Keratinocyte (primary cell): ENCODE data around the gene ARHGAP22. TPM values are rescaled to one million over a fixed set of nuclear protein-coding genes. Genes with fewer than 3 reads are reported as not detected.

Source experiments
- DNase-seq: peaks from one replicate; pipeline ENCODE4 v3.0.0-alpha.2; 2011; ENCODE audit warnings: low read depth, missing footprints, low spot score
- FAIRE-seq: peaks from 2 replicates; lab custom pipeline; 2011; peaks lifted over from hg19 to GRCh38; lab: Jason Lieb, UNC
- H2AFZ ChIP-seq: 2 replicates; pipeline ENCODE4 v1.6.0; 2012; ENCODE audit warnings: low read length, control low read depth, inconsistent platforms; ENCODE audit not compliant: control insufficient read depth
- H3K27ac ChIP-seq: 2 replicates; pipeline ENCODE4 v1.5.1; 2011; ENCODE audit warnings: low read length; ENCODE audit not compliant: control insufficient read depth, insufficient read depth
- H3K27me3 ChIP-seq: 3 replicates; pipeline ENCODE4 v1.6.0; 2011; ENCODE audit warnings: low read length; ENCODE audit not compliant: control insufficient read depth, insufficient read depth; ENCODE audit errors: extremely low read depth
- H3K36me3 ChIP-seq, 2 experiments: 2 replicates in 1 of 2; 3 replicates in 1 of 2; pipeline ENCODE4 v1.5.1; 2011; ENCODE audit warnings: low read length in 2 of 2, mild to moderate bottlenecking in 1 of 2; ENCODE audit not compliant: control insufficient read depth in 2 of 2, insufficient read depth in 2 of 2; ENCODE audit errors: extremely low read depth in 1 of 2
- H3K4me1 ChIP-seq: 3 replicates; pipeline ENCODE4 v1.5.1; 2011; ENCODE audit warnings: low read length; ENCODE audit not compliant: control insufficient read depth, insufficient read depth; ENCODE audit errors: extremely low read depth
- H3K4me2 ChIP-seq: 3 replicates; pipeline ENCODE4 v1.6.0; 2011; ENCODE audit warnings: low read depth, low read length; ENCODE audit not compliant: control insufficient read depth, insufficient read depth; ENCODE audit errors: extremely low read depth
- H3K4me3 ChIP-seq, 3 experiments: fragments of 200-600 bp in 1 of 3; sonication (generic) in 1 of 3; 2 replicates in 2 of 3; 3 replicates in 1 of 3; pipeline ENCODE4 v1.5.1; 2011 to 2016; ENCODE audit warnings: low read length in 3 of 3, mild to moderate bottlenecking in 3 of 3, control low read depth in 2 of 3, inconsistent platforms in 1 of 3, low read depth in 1 of 3, mixed read lengths in 1 of 3, mixed run types in 1 of 3, moderate library complexity in 1 of 3; ENCODE audit not compliant: control insufficient read depth in 2 of 3, insufficient read depth in 2 of 3; ENCODE audit errors: extremely low read depth in 1 of 3
- H3K79me2 ChIP-seq: 2 replicates; pipeline ENCODE4 v1.6.0; 2012; ENCODE audit warnings: low read length; ENCODE audit not compliant: control insufficient read depth, insufficient read depth
- H3K9ac ChIP-seq: 3 replicates; pipeline ENCODE4 v1.6.0; 2011; ENCODE audit warnings: low read length; ENCODE audit not compliant: control insufficient read depth, insufficient read depth; ENCODE audit errors: extremely low read depth
- H3K9me1 ChIP-seq: 3 replicates; pipeline ENCODE4 v1.6.0; 2011; ENCODE audit warnings: low read length; ENCODE audit not compliant: control insufficient read depth, insufficient read depth; ENCODE audit errors: extremely low read depth
- H3K9me3 ChIP-seq: 2 replicates; pipeline ENCODE4 v1.5.1; 2012; ENCODE audit warnings: low read depth, low read length; ENCODE audit not compliant: control insufficient read depth
- H4K20me1 ChIP-seq: 3 replicates; pipeline ENCODE4 v1.6.0; 2011; ENCODE audit warnings: low read length; ENCODE audit not compliant: control insufficient read depth, insufficient read depth; ENCODE audit errors: extremely low read depth
- CTCF ChIP-seq, 3 experiments: IDR thresholded peaks in 1 of 3; conservative IDR thresholded peaks in 1 of 3; optimal IDR thresholded peaks in 1 of 3; 2 replicates in 2 of 3; 3 replicates in 1 of 3; pipeline versions ENCODE3 to v1.5.1; 2011; ENCODE audit warnings: low read length in 3 of 3, mild to moderate bottlenecking in 3 of 3, moderate library complexity in 2 of 3, control low read depth in 1 of 3, inconsistent platforms in 1 of 3; ENCODE audit not compliant: insufficient read depth in 2 of 3; ENCODE audit errors: extremely low read depth in 1 of 3
- EZH2 ChIP-seq: IDR thresholded peaks from one replicate; pipeline ENCODE4 v1.6.1; 2012; ENCODE audit warnings: inconsistent platforms, mild to moderate bottlenecking, low read length, moderate library complexity
- dilution Hi-C: fragments of 300-500 bp; cut with MboI; formaldehyde crosslinking; loops from one replicate; pipeline ENCODE4 v1.7.0; 2020; ENCODE audit warnings: low sequenced_read_pairs; ENCODE audit not compliant: extremely low pct_ligation_motif_present
- polyA plus RNA-seq, 5 experiments: library from polyadenylated mRNA; depleted of rRNA in 3 of 5; stranded (reverse) in 3 of 5; stranded (forward) in 1 of 5; unstranded in 1 of 5; fragments of >200 nt; gene quantifications; 1 replicate in 1 of 5; 2 replicates in 3 of 5; 3 replicates in 1 of 5; pipeline versions ENCODE4 v1.2.1 to v1.2.3, GENCODE V29; 2011 to 2012; ENCODE audit warnings: missing spikeins in 2 of 5, low read depth in 1 of 5, low replicate concordance in 1 of 5

ARHGAP22 gene
- polyA plus RNA-seq, 1 donor (not counting 4 experiments of a cell fraction or from before 2014, with no cell fraction given), result 4.9 TPM

GRCh38 chr10:48519481-48520183 is 85.2 kb downstream of the ARHGAP22 start:
- H3K9me1 ChIP-seq, result no peaks in the 10 kb centered on the region
- H3K9ac ChIP-seq, result no peak overlapping the region
- H3K36me3 ChIP-seq, result no peaks in the 10 kb centered on the region
- H4K20me1 ChIP-seq, result no peaks in the 10 kb centered on the region
- DNase-seq (no peak), FAIRE-seq (no peak)
- H3K4me3 ChIP-seq, result no peak overlapping the region
- no peak overlapping the region for H3K4me2 ChIP-seq
- no peak overlapping the region for H2AFZ ChIP-seq
- H3K9me3 ChIP-seq, result no peaks in the 10 kb centered on the region
- dilution Hi-C loops, result no loop called here
- H3K4me1 ChIP-seq, result peaks cover 5% of the 10 kb centered on the region
- no peak for TF ChIP-seq CTCF (optimal IDR thresholded peaks at IDR 0.05 in 1 of 3, IDR thresholded peaks at IDR 0.05 in 1 of 3, conservative IDR thresholded peaks at IDR 0.05 in 1 of 3; ENCODE audit: extremely low read depth in 1 of 3, insufficient read depth in 2 of 3, low read length in 3 of 3)
- no peaks in the 10 kb centered on the region for H3K79me2 ChIP-seq
- H3K27me3 ChIP-seq, result peaks cover 33% of the 10 kb centered on the region
- H3K27ac ChIP-seq, result no peak overlapping the region

- Histone ChIP-seq H3K9me3 (no peaks in the 10 kb centered on the region), H3K79me2 (no peaks in the 10 kb centered on the region), H3K9me1 (no peaks in the 10 kb centered on the region), H3K4me1 (peaks cover 5% of the 10 kb centered on the region), H2AFZ (no peak overlapping the region), H4K20me1 (no peaks in the 10 kb centered on the region), H3K4me3 (no peak overlapping the region), H3K27me3 (peaks cover 29% of the 10 kb centered on the region), H3K4me2 (no peak overlapping the region), H3K36me3 (no peaks in the 10 kb centered on the region), H3K9ac (no peak overlapping the region), H3K27ac (no peak overlapping the region)
- TF ChIP-seq EZH2 (no peak), CTCF (optimal IDR thresholded peaks at IDR 0.05 in 1 of 3, IDR thresholded peaks at IDR 0.05 in 1 of 3, conservative IDR thresholded peaks at IDR 0.05 in 1 of 3; ENCODE audit: extremely low read depth in 1 of 3, insufficient read depth in 2 of 3, low read length in 3 of 3) (no peak)
- no peak for FAIRE-seq
- no peak for DNase-seq
- dilution Hi-C loops, result no loop called here
Measured at GRCh38 chr10:48518986-48519385, 85.9 kb downstream of the ARHGAP22 start.
